Stimulated activated CD4-positive, alpha-beta T cell treated with anti-CD3 and anti-CD28 coated beads, Interleukin-12 subunit alpha, Interleukin-12 subunit beta, amount 100 ng/mL, for 4 hours (primary cell): Measurements from ENCODE around the gene USHBP1.

ENCODE experiments used
- DNase-seq: peaks from one replicate; pipeline ENCODE4 v3.0.0-alpha.2; 2020

The USHBP1 gene

DNA sequence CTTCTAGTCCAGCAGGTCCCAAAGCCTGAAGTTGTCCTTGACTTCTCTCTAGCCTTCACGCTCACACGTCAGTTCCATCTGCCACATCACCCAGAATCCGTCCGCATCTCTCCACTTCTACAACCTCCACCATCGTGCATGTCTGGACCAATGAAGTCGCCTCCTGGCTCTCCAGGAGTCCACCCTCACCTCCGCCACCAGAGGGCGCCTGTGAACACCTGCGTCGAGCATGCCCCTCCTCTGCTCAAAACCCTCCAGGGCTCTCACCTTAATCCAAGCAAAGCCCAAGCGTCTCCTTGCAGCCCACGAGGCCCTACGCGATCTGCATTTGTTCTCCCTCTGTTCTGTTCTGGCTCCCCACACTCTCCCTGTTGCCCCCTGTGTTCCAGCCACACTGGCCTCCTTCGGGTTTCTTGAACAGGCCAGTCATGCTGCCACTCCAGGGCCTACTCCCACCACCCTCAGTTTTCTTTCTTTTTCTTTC lies 3.7 kb downstream of the USHBP1 start:
- peak; percentile 88 for DNase-seq

DNA sequence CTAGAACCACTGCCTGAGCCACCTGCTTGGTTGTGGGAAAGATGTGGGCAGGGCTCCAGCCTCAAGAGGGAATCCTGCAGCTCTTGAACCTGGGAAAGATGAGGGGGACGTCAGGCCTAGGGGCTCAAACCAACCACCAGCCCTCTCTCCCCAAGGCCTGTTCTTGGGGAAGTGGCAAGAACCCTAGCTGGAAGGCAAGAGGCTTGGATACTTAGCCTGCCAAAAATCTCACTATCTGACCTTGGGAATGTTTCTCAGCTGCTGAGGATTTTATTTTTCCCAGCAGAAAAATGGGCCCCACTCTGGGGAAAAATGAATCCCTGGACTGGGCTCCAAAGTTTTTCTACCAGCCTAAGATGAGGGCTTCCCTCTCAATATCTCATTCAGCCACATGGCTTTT lies 4.6 kb downstream of the USHBP1 start:
- no peak for DNase-seq

- DNase-seq, result no peak
These were observed 5.3 kb downstream of the USHBP1 start for GRCh38 chr19:17259118-17259780.

GRCh38 chr19:17256130-17256529 lies 8.4 kb downstream of the USHBP1 start:
- DNase-seq, result no peak

DNA sequence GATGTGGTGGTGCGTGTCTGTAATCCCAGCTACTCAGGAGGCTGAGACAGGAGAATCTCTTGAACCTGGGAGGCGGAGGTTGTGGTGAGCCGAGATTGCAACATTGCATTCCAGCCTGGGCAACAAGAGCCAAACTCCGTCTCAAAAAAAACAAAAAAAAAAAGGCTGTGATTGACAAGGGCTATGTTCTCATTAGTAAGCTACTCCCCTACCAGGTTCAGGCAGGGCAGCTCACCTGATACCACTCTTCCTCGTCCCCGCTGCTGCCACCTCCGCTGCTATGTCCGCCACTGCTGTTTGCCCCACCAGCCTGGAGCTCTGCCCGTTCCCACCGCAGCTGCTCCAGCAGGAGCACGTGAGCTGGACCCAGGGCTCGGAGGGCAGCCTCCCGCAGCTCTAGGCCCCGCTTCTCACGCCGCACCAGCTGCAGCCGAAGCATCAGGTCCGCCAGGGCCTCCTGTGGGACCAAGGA lies 9.4 kb downstream of the USHBP1 start:
- DNase-seq, result no peak

- no peak for DNase-seq
These were observed 9.9 kb downstream of the USHBP1 start for GRCh38 chr19:17254636-17255035.

DNA sequence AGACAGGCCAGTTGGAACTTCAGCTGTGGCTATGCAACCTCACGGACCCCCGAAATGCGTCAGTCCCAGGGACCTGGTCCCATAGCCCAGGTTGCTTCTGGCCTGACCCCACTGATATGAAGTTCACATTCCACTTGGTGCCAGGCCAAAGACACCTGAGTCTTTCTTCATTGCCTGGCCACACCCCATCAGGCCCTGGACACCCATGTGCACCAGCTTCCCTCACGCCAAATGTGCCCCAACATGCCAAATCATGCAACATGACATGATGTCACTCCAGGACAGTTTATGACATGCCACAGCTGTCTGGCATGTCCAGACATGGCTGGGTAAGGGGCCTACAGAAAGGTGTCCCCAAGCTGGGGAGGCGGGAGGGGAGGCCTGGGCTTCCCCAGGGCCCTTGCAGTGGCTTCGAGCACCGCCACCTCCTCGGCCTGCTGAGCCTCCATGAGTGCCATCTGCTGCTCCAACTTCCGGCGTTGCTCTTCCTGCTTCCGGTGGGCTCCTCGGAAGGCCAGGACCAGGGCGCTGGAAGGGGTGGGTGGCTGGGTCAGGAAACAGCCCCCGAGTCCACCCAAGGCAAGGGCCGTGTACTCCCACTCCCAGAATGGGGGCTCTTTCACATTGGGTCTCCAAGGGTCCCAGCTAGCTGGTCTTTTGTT lies 14.5 kb downstream of the USHBP1 start:
- DNase-seq, result no peak

DNA sequence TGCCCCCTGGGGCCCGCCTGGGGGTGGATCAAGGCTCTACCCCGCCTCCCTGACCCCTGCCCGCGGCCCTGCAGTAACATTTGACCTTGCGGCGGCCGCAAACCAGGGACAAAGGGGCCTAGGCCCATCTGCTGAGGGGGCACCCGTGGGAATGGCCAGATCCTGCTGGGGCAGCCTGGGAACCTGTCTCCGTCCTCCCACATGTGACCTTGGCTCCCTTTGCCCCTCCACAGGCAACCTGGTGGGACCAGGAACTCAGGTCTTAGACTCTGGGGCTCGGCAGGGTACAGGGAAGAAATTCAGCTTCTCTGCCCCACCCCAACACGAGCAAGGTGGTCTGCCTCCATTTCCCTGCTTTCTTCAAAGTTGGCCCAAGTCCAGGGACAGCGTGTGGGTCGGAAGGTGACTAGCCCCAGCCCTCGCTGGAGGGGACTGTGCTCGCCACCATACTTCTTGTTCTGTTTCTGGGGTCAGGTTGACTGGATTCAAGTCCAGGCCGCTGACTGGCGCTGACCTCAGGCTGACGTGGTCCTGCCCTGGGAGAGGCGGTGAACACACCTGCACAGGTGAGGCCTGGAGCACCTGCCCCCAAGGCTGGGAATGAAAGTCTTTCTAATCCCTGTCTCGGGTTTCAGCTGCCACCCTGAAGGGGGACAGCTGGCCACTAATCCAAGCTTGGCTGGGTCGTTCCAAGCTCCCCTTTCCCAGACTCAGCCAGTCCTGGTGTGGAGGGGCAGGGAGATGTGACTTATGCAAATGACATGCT lies 16.4 kb downstream of the USHBP1 start:
- DNase-seq, result no peak

- DNase-seq, result no peak
These were observed 17.7 kb downstream of the USHBP1 start for GRCh38 chr19:17246681-17247425.

DNA sequence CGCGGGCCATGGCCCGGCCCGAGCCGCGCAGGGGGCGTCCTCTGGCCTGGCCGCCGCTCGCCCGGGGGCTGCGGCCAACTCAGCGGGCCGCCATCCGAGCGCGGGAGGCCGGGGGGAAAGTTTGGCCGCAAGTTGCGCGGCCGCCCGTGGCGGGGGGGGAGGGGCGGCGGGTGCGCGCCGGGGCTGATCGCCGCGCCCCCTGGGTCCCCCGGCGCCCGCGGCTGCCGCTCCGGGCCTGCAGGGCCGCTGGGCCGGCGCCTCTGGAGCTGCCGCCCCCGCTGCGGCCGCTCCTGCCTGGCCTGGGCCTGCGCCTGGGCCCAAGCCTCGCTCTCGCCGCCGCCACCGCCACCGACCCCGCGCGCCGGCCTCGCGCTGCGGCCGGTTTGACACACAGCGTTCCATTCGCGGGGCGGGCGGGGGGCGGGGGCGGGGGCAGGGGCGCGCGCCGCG lies 19.0 kb downstream of the USHBP1 start, which contains the start of gene NR2F6:
TSS of gene NR2F6 (minus strand) at position 385 of the 450 bp plus-strand sequence. CDS start 699 bp downstream, outside the sequence.
- no peak for DNase-seq

DNA sequence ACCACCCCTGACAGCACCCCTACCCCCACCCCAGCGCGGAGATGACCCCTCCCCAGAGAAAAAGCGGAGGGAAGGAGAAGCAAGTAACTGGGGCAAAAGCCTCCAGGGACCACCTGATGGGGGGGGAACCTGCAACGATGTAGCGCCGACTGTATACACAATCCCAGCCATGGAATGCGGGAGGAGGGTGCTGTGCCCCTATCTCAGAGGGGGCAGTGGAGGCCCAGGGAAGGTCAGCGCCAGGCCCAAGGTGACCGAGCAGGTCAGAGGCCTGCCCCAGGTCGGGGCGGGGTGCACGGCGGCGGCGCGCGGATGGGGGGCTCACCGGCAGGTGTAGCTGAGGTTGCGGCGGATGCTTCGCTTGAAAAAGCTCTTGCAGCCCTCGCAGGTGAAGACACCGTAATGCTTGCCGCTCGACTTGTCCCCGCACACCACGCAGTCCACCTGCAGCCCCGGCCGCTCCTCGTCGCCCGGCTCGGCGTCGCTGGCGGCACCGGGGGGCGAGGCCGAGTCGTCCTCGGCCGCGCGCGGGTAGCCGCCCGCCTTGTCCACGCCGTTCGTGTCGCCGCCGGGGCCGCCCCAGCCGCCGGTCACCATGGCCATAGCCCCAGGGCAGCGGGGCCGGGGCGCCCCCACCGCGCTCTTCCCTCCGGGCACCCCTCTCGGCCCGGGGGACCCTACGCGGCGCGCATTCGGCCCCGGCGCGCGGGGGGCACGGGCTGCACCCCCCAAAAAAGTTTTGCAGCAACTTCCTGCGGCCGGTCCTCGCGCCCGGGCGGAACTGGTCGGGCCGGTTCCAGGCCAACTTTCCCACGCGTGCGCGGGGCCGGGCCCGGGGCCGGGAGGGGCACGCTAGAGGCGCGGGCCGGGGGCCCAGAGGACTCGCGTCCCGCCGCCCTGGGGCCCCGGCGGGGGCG lies 19.7 kb downstream of the USHBP1 start:
- no peak for DNase-seq

DNA sequence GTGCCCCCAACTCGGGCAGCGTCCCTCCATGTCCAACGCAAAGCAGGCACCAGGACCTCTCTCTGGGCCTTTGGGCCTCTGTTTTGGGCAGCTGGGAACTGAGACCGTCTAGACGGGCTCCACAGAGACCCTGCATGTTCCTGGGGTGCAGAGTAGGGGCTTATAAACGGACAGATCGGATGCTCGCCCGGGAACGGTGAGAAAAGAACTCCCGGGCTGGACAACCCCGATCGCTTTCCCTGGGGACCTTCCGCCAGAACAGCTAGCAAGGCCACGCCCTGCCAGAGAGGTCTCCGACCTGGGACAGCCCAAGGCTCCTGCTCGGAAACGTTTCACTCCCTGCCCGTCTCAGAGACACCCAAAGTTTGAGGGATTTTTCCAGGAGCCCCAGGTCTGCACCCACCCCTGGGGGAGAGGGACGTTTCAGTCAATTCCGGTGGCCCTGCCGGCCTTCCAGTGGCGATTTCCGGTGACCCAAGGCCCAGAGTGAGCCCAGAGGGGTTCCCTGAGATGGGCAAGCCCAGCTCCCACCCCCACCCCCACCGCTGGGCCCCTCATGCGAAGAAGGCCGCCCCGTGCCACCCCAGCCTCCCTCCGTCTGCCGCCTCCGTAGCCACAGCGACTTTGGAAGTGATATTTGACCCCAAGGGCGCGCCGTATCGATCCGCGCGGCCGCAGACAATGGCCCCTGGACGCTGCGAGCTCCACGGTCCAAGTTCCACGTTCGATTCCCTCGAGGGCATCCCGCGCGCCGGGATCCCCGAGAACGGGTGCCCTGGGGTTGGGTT lies 20.5 kb downstream of the USHBP1 start:
- DNase-seq, result no peak

DNA sequence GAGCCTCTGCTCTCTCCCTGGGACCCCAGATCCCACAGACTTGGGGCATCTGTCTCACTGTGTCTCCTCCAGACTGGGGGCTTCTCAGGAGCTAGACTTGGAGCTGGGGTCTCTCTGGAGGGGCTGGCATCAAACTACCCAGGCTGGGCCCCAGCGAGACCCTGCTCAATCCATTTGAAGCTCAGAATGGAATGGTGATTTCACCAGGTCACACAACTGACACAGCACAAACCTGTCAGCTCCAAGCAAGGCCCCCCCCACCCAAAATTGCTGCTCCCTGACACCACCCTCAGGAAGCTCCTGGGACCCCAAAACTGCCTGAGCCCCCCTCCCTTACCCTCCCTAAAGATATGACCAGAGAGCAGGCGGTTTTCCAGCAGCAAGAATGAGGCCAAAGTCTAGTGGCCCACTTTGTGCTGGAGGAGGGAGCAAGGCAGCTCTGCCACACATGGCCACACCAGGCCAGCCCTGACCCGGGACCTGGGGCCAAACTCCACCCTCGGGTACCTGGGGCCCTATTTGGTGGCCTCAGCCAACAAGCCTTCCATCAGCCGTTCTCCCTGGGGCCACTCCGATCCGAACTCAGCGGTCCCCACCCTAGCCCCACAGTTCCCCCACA lies 21.2 kb downstream of the USHBP1 start:
- no peak for DNase-seq

DNA sequence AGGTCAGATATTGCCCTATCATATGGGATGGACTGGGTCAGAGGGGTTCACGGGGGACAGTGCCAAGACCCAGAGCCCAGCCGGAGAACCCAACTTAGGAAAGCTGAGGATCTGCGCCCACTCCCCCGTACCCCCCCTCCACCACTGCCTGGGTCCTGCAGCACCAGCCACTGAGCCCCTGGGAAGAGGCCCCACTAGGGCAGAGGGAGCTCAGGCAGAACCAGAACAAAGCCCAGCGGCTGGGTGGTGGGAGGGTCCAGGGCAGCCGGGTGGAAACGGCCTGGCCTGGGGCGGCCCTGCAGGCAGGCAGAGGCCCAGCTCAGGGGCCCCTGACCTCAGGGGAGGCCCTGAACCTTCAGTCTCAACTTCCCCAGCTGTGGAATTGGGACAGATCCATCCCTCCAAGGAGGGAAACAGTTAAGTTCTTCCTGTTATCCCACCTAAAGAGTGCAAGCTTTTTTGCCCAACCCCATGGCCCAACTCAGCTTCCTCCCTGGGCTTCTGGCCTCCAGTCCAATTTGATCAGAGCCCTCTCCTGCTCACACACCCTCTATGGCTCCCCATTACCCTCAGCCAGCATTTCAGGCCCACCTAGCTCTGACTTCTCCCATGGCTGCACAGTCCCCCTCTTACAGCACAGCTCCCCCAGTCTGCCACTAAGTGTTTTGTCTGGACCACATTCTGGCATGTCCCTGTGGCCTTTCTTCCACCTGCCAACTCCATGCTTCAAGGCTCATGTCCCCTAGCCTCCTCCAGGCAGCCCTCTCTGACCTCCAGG lies 21.9 kb downstream of the USHBP1 start:
- DNase-seq, result no peak

DNA sequence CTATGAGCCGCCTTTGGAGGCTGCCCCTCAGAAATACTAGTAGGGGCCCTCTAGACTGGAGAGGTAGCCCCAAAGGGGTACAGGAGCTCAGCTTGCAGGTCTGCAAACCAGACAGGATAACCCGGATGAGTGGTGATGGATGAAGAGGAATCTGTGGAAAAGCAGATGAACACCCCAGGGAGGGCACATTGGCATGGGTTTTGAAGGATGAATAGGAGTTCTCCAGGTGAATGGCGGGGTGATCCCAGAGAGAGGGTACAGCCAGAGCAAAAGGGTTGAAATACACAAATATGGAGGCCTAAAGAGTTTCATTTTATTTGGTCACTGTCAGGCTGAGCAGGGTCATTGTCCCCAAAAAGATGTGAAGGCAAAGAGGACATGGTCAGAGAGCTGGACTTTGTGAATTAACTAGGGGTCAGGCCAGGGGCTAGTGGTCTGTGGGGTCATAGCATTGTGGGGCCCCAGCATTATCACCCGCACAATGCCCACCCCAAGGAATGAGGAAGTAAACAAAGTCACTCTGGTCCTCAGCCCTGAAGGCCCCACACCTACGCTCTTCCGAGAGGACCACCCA lies 23.6 kb downstream of the USHBP1 start:
- DNase-seq, result no peak

GRCh38 chr19:17240062-17240752 lies 24.3 kb downstream of the USHBP1 start:
- DNase-seq, result no peak

DNA sequence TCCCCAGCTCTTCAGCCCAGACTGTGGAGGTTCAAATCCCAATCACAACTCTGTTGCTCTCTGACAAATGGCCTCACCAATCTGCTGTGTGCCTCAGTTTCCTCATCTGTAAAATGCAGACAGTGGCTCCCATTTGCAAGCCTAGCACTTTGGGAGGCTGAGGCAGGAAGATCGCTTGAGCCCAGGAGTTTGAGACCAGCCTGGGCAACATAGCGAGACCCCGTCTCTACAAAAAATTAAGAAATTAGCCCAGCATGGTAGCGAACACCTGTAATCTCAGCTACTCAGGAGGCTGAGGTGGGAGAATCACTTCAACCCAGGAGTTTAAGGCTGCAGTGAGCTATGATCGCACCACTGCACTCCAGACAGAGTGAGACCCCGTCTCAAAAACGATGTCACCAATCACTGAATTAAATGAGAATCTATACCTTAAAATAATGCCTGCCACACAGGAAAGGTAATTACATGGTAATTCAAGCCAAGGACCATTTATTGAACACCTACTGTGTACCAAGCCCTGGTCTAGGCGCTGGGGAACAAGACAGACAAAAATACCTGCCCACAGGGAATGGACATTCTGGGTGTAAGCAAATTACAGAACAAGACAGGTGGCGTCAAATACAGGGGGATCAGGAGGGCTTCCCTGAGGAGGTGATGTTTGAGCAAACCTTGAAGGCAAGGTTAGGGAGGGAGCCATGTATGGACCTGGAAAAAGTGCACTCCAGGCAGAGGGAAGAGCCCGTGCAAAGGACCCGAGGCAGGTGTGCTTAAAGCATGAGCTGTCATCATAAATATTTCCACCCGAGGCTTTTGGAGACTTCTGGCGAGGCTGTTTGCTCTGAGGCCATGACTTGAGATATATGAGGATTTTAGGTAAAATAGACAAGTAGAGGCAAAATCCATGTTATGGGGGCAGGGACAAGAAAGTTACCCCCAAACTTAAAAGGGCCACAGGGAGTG lies 26.5 kb downstream of the USHBP1 start:
- DNase-seq, result no peak
